ENCODE data around the gene LRRC72. TPM values are rescaled to one million over a fixed set of nuclear protein-coding genes. Genes with fewer than 3 reads are reported as not detected.

LRRC72 gene
- total and polyA plus RNA-seq, 4 donors, result not detected

DNA sequence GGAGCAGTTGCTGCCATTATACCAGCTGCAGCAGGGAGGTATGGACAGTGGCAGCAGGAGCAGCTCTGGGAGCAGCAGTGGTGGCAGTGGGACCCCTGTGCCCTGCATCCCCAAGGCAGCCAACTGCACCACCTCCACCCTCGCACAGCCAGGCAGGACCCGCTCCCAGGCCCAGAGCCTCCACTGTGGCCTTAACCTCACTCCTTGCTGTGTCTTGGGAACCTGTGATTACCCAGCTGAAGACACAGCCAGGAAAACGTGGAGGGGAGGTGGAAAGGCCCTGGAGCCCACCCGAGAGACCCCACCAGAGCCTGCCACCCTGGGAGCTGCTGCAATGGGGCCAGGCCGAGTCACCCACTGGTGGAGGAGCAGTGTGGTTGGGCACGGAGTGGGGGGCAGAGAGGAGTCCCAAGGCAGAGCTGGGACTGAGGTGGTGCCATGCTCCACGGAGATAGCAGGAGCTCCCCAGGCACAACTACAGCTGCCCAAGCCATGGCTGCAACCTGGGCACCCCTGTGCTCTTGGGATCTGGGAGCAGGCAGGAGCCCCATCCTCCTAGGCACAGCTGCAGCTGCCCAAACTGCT is 20.4 kb downstream of the LRRC72 start:
- H3K4me1 ChIP-seq (ENCODE audit: control insufficient read depth in 5 of 5, insufficient read depth in 5 of 5, low read length in 5 of 5), result no peaks in the 10 kb centered on the region
- H3K27ac ChIP-seq (ENCODE audit: low read depth in 1 of 2, low read length in 1 of 2), result no peak overlapping the region
- ATAC-seq (ENCODE audit: insufficient read depth, low FRiP score) (no peak), DNase-seq (no peak)
- no peaks in the 10 kb centered on the region for H3K9me3 ChIP-seq (ENCODE audit: control insufficient read depth in 4 of 4, insufficient read depth in 3 of 4, low read length in 3 of 4)
- 92 to 93% methylated on average over 7 of the region's 7 CpGs for WGBS, 2 donors
- TF ChIP-seq, protein P1, sequence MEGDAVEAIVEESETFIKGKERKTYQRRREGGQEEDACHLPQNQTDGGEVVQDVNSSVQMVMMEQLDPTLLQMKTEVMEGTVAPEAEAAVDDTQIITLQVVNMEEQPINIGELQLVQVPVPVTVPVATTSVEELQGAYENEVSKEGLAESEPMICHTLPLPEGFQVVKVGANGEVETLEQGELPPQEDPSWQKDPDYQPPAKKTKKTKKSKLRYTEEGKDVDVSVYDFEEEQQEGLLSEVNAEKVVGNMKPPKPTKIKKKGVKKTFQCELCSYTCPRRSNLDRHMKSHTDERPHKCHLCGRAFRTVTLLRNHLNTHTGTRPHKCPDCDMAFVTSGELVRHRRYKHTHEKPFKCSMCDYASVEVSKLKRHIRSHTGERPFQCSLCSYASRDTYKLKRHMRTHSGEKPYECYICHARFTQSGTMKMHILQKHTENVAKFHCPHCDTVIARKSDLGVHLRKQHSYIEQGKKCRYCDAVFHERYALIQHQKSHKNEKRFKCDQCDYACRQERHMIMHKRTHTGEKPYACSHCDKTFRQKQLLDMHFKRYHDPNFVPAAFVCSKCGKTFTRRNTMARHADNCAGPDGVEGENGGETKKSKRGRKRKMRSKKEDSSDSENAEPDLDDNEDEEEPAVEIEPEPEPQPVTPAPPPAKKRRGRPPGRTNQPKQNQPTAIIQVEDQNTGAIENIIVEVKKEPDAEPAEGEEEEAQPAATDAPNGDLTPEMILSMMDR (IDR thresholded peaks at IDR 0.05; ENCODE audit: control extremely low read depth, extremely low read depth), result no peak
- no peak overlapping the region for H3K4me3 ChIP-seq
- H3K36me3 ChIP-seq (ENCODE audit: control insufficient read depth in 4 of 4, insufficient read depth in 4 of 4, low read length in 4 of 4), result no peaks in the 10 kb centered on the region
- no peak overlapping the region for H3K9ac ChIP-seq (ENCODE audit: insufficient read depth in 1 of 2, low read length in 2 of 2)
- no peaks in the 10 kb centered on the region for H3K27me3 ChIP-seq (ENCODE audit: control insufficient read depth in 3 of 3, insufficient read depth in 3 of 3, low read length in 2 of 3)

DNA sequence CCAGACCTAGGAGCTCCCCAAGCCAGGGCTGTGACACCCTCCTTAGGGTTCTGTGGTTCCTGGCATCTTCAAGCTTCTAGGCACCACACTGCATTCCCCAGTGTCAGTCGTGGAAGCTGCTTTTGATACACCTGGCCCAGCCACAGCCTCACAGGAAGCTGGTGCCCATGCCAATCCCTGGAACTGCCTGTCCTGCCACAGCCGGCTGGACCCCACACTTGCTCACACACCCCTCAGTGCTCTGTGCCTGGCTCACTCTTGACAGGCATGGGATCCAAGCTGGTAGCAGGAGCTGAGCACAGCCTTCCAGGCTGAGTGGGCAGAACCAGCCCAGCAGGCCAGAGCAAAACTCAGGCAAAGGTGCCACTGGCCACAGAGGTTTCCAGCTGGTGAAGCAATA is 21.8 kb downstream of the LRRC72 start:
- 87 to 88% methylated on average over 2 of the region's 2 CpGs for WGBS, 2 donors
- ATAC-seq (ENCODE audit: insufficient read depth, low FRiP score), result no peak

DNA sequence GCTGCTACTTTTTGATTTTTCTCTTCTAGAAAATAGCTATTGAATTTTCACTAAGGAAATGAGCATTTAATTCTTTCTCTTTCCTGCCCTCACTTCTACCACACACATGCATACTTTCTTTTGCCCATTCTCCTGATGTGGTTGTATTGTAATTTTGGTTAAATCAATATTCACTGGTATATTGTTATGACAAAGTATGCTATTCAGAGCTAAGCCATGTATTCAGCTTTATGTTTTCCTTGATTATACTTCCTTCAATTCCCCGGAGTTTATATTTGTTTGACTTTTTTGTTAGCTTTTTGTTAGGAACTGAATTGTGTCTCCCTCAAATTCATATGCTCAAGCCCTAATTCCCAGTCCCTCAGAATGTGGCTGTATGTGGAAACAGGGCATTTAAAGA is 24.0 kb downstream of the LRRC72 start:
- no peak for DNase-seq
- WGBS, 2 donors, result 67 to 76% methylated on average over 1 of the region's 1 CpG
- Histone ChIP-seq H3K9me3 (ENCODE audit: control insufficient read depth in 4 of 4, insufficient read depth in 3 of 4, low read length in 3 of 4) (no peaks in the 10 kb centered on the region), H3K27ac (ENCODE audit: low read depth in 1 of 2, low read length in 1 of 2) (no peak overlapping the region), H3K9ac (ENCODE audit: insufficient read depth in 1 of 2, low read length in 2 of 2) (no peak overlapping the region), H3K27me3 (ENCODE audit: control insufficient read depth in 3 of 3, insufficient read depth in 3 of 3, low read length in 2 of 3) (no peaks in the 10 kb centered on the region), H3K4me3 (no peak overlapping the region), H3K36me3 (ENCODE audit: control insufficient read depth in 4 of 4, insufficient read depth in 4 of 4, low read length in 4 of 4) (no peaks in the 10 kb centered on the region), H3K4me1 (ENCODE audit: control insufficient read depth in 5 of 5, insufficient read depth in 5 of 5, low read length in 5 of 5) (no peaks in the 10 kb centered on the region)
- TF ChIP-seq, protein P1 (IDR thresholded peaks at IDR 0.05; ENCODE audit: control extremely low read depth, extremely low read depth), result no peak
- ATAC-seq (ENCODE audit: insufficient read depth, low FRiP score), result no peak

More for the DNA sequence above, 21.8 kb downstream of the LRRC72 start:
- H3K36me3 ChIP-seq (ENCODE audit: control insufficient read depth in 4 of 4, insufficient read depth in 4 of 4, low read length in 4 of 4), result no peaks in the 10 kb centered on the region
- H3K4me1 ChIP-seq (ENCODE audit: control insufficient read depth in 5 of 5, insufficient read depth in 5 of 5, low read length in 5 of 5), result no peaks in the 10 kb centered on the region
- H3K27ac ChIP-seq (ENCODE audit: low read depth in 1 of 2, low read length in 1 of 2), result no peak overlapping the region
- no peaks in the 10 kb centered on the region for H3K27me3 ChIP-seq (ENCODE audit: control insufficient read depth in 3 of 3, insufficient read depth in 3 of 3, low read length in 2 of 3)
- H3K9me3 ChIP-seq (ENCODE audit: control insufficient read depth in 4 of 4, insufficient read depth in 3 of 4, low read length in 3 of 4), result no peaks in the 10 kb centered on the region
- no peak for DNase-seq
- H3K4me3 ChIP-seq, result no peak overlapping the region
- no peak overlapping the region for H3K9ac ChIP-seq (ENCODE audit: insufficient read depth in 1 of 2, low read length in 2 of 2)
- TF ChIP-seq, protein P1 (IDR thresholded peaks at IDR 0.05; ENCODE audit: control extremely low read depth, extremely low read depth), result no peak

Measured in lung (tissue), 12 donors.